GM12801 (cell line): ENCODE measurements around the gene MYZAP.

Source experiments
- TF ChIP-seq, protein P1 (sequence below): IDR thresholded peaks from one replicate; pipeline ENCODE4 v1.5.1; 2011; ENCODE audit warnings: control low read depth; ENCODE audit not compliant: insufficient read length; ENCODE audit errors: extremely low read depth

MYZAP gene

DNA sequence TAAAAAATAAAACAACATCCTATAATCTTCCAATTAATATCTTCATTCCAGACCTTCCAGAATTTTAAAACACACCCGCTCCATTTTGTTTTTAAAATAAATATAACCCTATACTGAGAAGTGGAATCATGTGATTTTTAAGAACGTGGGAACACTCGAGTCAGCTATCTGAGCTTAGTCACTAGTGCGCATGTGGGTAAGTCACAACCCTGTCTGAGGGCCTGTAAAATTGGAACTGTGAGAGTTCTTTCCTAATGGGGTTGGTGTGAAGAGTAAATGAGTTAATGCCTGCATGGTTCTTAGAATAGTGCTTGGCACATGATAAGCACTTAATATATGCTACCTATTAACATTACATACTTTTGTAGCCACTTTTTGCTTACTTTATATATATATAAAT, 95.0 kb downstream of the MYZAP start:
- TF ChIP-seq, protein P1, sequence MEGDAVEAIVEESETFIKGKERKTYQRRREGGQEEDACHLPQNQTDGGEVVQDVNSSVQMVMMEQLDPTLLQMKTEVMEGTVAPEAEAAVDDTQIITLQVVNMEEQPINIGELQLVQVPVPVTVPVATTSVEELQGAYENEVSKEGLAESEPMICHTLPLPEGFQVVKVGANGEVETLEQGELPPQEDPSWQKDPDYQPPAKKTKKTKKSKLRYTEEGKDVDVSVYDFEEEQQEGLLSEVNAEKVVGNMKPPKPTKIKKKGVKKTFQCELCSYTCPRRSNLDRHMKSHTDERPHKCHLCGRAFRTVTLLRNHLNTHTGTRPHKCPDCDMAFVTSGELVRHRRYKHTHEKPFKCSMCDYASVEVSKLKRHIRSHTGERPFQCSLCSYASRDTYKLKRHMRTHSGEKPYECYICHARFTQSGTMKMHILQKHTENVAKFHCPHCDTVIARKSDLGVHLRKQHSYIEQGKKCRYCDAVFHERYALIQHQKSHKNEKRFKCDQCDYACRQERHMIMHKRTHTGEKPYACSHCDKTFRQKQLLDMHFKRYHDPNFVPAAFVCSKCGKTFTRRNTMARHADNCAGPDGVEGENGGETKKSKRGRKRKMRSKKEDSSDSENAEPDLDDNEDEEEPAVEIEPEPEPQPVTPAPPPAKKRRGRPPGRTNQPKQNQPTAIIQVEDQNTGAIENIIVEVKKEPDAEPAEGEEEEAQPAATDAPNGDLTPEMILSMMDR, result no peak

DNA sequence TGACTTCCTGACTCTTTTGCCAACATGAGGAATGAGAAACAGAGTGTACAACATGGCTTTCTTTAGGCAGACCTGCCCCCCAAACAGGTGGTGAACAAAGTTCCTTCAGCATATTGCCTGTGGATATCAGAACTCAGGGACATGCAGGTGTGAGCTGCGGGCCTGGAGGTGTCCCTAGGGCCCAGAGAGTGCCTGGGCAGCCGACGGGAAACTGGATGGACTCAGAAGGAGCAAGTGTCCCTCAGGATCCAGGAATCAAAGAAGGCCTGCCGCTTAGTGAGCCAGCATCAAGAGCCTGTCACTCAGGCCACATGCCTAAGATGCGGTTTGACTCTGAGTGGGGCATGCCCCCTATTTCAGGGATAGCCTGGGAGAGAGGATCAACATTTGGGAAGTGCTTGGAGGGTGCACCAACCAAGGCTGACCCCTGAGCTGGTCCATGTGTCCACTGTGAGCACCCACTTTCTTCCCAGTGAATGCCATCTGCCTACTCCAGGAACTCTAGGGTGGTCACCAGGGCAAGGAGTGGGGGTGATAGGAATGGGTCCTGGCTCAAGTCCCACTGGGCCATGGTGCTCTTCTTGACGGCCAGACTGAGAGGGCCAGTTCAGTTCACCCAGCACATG, 98.8 kb downstream of the MYZAP start:
- TF ChIP-seq, protein P1, result no peak

DNA sequence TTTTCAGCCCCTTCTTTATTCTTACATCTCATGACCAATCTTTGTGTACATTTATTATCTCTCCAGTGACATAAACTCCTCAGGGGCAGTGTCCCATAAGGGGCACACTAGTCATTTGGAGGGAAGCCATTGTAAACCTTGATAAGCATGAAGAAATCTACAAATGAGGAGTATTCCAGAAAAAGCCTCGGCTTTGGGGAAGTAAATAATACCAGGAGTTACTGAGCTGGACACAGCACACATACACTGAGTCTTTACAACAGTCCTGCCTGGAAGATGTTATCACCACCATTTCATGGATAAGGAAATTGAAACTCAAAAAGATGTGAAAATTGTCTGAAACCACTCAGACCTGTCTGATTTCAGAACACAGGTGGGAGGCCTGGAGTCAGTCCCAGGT, 99.4 kb downstream of the MYZAP start:
- TF ChIP-seq, protein P1, result no peak

DNA sequence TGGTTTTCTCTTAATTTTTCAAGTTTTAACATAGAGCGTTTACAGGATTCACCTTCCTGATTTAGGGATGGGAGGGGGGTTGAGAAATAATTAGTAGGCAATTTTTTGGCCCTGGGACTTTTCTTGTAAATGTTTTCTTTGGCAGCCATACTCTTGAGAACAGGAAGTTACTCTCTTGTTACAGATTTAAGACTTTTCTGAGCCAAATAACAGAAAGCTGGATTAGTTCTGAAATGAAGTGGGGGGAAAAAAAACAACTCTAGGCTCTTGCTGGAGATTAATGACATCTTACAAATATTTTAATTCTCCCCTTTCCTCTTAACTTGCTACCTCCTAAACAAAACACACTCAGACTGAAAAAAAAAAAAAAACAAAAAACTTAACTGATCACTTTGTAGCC, 101.0 kb downstream of the MYZAP start:
- TF ChIP-seq, protein P1, result no peak

DNA sequence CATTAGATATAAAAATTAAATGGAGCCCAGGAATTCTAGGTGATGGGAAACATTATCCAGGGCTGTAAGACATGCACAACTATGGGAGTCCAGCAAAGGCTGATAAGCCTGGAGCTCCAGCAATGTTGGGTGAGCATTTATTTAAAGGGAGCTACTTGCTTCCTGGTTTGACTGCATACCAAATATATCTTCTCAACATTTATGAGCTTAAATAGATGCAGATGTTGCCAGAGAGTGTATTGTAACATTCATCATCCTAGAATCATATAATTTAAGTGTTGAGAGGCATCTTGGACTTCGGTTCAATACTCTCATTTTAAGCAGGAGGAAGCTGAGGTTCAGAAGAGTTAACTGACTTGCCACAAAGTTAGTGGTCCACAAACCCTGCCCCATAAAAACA, 102.6 kb downstream of the MYZAP start:
- TF ChIP-seq, protein P1, result no peak

DNA sequence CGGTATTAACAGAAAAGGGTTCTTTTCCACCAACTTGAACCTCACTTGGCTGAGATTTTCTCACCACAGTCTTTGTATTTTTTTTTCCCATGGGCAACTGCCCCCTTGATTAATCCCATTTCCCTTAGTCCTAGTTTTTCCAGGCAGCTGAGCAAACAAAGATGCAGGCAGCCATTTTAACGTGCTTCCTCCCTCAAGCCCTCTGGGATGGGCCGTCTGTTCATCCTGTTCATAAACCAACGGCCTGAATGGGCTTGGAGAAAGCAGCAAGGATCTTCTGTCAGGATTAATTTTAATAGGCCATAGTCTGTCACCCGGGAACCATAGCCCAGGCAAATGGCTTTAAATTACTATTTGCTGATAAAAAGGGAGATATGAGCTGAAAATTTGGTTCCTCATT, 104.4 kb downstream of the MYZAP start:
- TF ChIP-seq, protein P1, result no peak

DNA sequence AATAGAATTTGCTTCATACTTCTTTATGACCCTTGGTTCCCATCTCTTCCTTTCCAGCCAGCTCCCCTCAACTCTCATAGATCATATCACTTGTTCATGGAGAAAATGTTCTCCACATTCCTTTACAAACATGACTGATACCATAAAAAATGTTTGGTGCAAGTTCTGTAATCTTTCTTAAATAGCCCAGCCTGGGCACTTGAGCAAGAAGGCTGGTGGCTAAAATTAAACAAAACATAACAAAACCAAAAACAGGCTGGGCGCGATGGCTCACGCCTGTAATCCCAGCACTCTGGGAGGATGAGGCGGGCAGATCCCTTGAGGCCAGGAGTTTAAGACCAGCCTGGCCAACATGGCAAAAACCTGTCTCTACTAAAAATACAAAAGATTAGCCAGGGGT, 105.9 kb downstream of the MYZAP start:
- TF ChIP-seq, protein P1, result no peak
